Measurements from ENCODE around the gene ALKBH5. TPM values are rescaled to one million over a fixed set of nuclear protein-coding genes. Genes with fewer than 3 reads are reported as not detected.

ALKBH5 gene
- total and polyA plus RNA-seq, 2 of the 8 experiments (the other 6 are each of a cell fraction or from before 2014, with no cell fraction given), result 63.7 to 86.4 TPM

DNA sequence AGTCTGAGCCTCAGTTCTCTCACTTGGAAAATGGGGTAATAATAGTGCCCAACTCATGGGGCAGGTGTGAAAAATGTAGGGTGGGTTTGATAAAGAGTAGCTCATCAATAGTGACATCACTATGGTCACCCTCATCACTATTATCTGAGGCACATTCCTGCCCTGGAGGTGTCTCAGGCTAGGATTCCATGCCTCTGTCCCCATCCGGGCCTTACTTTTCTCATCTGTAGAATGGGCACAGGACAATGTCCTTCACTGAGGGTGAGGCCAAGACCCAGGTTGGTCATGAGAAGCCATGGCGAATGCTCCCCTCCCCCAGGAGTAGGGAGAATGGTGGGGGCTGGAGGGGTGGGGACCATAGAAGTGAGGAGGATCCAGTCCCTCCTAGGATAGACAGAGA, 44.5 kb upstream of the ALKBH5 start (continued):
- TF ChIP-seq, protein P1, sequence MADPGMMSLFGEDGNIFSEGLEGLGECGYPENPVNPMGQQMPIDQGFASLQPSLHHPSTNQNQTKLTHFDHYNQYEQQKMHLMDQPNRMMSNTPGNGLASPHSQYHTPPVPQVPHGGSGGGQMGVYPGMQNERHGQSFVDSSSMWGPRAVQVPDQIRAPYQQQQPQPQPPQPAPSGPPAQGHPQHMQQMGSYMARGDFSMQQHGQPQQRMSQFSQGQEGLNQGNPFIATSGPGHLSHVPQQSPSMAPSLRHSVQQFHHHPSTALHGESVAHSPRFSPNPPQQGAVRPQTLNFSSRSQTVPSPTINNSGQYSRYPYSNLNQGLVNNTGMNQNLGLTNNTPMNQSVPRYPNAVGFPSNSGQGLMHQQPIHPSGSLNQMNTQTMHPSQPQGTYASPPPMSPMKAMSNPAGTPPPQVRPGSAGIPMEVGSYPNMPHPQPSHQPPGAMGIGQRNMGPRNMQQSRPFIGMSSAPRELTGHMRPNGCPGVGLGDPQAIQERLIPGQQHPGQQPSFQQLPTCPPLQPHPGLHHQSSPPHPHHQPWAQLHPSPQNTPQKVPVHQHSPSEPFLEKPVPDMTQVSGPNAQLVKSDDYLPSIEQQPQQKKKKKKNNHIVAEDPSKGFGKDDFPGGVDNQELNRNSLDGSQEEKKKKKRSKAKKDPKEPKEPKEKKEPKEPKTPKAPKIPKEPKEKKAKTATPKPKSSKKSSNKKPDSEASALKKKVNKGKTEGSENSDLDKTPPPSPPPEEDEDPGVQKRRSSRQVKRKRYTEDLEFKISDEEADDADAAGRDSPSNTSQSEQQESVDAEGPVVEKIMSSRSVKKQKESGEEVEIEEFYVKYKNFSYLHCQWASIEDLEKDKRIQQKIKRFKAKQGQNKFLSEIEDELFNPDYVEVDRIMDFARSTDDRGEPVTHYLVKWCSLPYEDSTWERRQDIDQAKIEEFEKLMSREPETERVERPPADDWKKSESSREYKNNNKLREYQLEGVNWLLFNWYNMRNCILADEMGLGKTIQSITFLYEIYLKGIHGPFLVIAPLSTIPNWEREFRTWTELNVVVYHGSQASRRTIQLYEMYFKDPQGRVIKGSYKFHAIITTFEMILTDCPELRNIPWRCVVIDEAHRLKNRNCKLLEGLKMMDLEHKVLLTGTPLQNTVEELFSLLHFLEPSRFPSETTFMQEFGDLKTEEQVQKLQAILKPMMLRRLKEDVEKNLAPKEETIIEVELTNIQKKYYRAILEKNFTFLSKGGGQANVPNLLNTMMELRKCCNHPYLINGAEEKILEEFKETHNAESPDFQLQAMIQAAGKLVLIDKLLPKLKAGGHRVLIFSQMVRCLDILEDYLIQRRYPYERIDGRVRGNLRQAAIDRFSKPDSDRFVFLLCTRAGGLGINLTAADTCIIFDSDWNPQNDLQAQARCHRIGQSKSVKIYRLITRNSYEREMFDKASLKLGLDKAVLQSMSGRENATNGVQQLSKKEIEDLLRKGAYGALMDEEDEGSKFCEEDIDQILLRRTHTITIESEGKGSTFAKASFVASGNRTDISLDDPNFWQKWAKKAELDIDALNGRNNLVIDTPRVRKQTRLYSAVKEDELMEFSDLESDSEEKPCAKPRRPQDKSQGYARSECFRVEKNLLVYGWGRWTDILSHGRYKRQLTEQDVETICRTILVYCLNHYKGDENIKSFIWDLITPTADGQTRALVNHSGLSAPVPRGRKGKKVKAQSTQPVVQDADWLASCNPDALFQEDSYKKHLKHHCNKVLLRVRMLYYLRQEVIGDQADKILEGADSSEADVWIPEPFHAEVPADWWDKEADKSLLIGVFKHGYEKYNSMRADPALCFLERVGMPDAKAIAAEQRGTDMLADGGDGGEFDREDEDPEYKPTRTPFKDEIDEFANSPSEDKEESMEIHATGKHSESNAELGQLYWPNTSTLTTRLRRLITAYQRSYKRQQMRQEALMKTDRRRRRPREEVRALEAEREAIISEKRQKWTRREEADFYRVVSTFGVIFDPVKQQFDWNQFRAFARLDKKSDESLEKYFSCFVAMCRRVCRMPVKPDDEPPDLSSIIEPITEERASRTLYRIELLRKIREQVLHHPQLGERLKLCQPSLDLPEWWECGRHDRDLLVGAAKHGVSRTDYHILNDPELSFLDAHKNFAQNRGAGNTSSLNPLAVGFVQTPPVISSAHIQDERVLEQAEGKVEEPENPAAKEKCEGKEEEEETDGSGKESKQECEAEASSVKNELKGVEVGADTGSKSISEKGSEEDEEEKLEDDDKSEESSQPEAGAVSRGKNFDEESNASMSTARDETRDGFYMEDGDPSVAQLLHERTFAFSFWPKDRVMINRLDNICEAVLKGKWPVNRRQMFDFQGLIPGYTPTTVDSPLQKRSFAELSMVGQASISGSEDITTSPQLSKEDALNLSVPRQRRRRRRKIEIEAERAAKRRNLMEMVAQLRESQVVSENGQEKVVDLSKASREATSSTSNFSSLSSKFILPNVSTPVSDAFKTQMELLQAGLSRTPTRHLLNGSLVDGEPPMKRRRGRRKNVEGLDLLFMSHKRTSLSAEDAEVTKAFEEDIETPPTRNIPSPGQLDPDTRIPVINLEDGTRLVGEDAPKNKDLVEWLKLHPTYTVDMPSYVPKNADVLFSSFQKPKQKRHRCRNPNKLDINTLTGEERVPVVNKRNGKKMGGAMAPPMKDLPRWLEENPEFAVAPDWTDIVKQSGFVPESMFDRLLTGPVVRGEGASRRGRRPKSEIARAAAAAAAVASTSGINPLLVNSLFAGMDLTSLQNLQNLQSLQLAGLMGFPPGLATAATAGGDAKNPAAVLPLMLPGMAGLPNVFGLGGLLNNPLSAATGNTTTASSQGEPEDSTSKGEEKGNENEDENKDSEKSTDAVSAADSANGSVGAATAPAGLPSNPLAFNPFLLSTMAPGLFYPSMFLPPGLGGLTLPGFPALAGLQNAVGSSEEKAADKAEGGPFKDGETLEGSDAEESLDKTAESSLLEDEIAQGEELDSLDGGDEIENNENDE (IDR thresholded peaks at IDR 0.05; ENCODE audit: insufficient replicate concordance, low read length), result no peak
- TF ChIP-seq POLR2A (IDR thresholded peaks at IDR 0.05; ENCODE audit: control extremely low read depth in 1 of 2, low read depth in 2 of 2, low read length in 2 of 2) (no peak), BRCA1 (IDR thresholded peaks at IDR 0.05; ENCODE audit: low read depth, low read length) (no peak)
